Measurements from ENCODE around the gene CCER1. TPM values are rescaled to one million over a fixed set of nuclear protein-coding genes. Genes with fewer than 3 reads are reported as not detected.

Gene CCER1
- polyA plus RNA-seq, 1 of the 3 experiments (the other 2 are of a cell fraction), result not detected

GRCh38 chr12:90908465-90908864 is 46.5 kb downstream of the CCER1 start:
- POLR2A ChIA-PET, result interaction anchor here (0.5 kb wide), 1 partner anchor 1387 kb away, joined by 3 read pairs; no protein-coding TSS in a partner anchor
- CTCF ChIA-PET, result interaction anchor here (3.0 kb wide), 1 partner anchor 1366 kb away, joined by 25 read pairs; no protein-coding TSS in a partner anchor

More at GRCh38 chr12:90908465-90908864, 46.5 kb downstream of the CCER1 start:
- no peak overlapping the region for H3K9ac ChIP-seq
- H3K27me3 ChIP-seq (ENCODE audit: insufficient read depth), result no peaks in the 10 kb centered on the region
- no peaks in the 10 kb centered on the region for H3K9me3 ChIP-seq
- DNase-seq, result no peak
- peaks cover 0 to 19% of the 10 kb centered on the region in 2 experiments for H3K4me1 ChIP-seq (ENCODE audit: control insufficient read depth in 1 of 2, insufficient read depth in 2 of 2, low read depth in 1 of 2, low read length in 1 of 2)
- TF ChIP-seq FOSL2 (IDR thresholded peaks at IDR 0.05; ENCODE audit: borderline replicate concordance, low read depth), result peak; percentile 55; the same call in 1 of the 2 replicates
- TF ChIP-seq IRF3 (IDR thresholded peaks at IDR 0.05; ENCODE audit: low read depth, low read length), result no peak
- no peak for TF ChIP-seq CHD2 (IDR thresholded peaks at IDR 0.05; ENCODE audit: low read length, partially characterized antibody)
- no peak for TF ChIP-seq RFX5 (IDR thresholded peaks at IDR 0.05; ENCODE audit: low read length)
- peak; percentile 69; the same call in 1 of the 2 replicates for TF ChIP-seq RXRA (IDR thresholded peaks at IDR 0.05; ENCODE audit: borderline replicate concordance, low read depth)
- no peak for TF ChIP-seq NFIC (IDR thresholded peaks at IDR 0.05; ENCODE audit: borderline replicate concordance)
- TF ChIP-seq REST (IDR thresholded peaks at IDR 0.05; ENCODE audit: low read depth, low read length), result no peak
- no peak for TF ChIP-seq EP300 (IDR thresholded peaks at IDR 0.05; ENCODE audit: borderline replicate concordance in 1 of 2, low read depth in 1 of 2, low read length in 1 of 2)
- TF ChIP-seq PBX3 (IDR thresholded peaks at IDR 0.05), result peak; percentile 67
- TF ChIP-seq JUND (IDR thresholded peaks at IDR 0.05), result peak; percentile 65
- no peak for TF ChIP-seq FOXJ3 (CRISPR knock-in tag; IDR thresholded peaks at IDR 0.05)
- TF ChIP-seq TCF12 (IDR thresholded peaks at IDR 0.05), result peak; percentile 31
- no peaks in the 10 kb centered on the region for H3K36me3 ChIP-seq (replicated peaks in 1 of 2; ENCODE audit: control insufficient read depth in 1 of 2, insufficient read depth in 2 of 2, low read length in 1 of 2)
- peak overlapping the region; percentile 53 to 72; a peak in 3 of 4 replicates for H3K27ac ChIP-seq (ENCODE audit: low read depth in 2 of 2, low read length in 1 of 2)
- H3F3A ChIP-seq (replicated peaks; ENCODE audit: insufficient read depth), result peaks cover 29% of the 10 kb centered on the region
- H2AFZ ChIP-seq (ENCODE audit: low read depth), result no peak overlapping the region
- no peaks in the 10 kb centered on the region for H3K9me2 ChIP-seq
- H4K20me1 ChIP-seq (ENCODE audit: insufficient read depth), result no peaks in the 10 kb centered on the region
- H3K4me2 ChIP-seq, result peak overlapping the region; percentile 39; the same call in 1 of the 2 replicates
- H3K79me2 ChIP-seq (ENCODE audit: insufficient read depth), result no peaks in the 10 kb centered on the region
- H3K4me3 ChIP-seq (ENCODE audit: low read depth in 2 of 2, low read length in 1 of 2), result no peak overlapping the region

Data from SK-N-SH (cell line).